H1 (cell line): Measurements from ENCODE around the gene ADAMTS13. TPM values are rescaled to one million over a fixed set of nuclear protein-coding genes. Genes with fewer than 3 reads are reported as not detected.

ENCODE experiments used
- CTCF ChIA-PET: fragments of 300-600 bp; sonication (Branson Sonifier 250); formaldehyde crosslinking; loops from one replicate; lab custom pipeline; 2021; ENCODE audit not compliant: partially characterized antibody; lab: Charles Lee
- POLR2A ChIA-PET: fragments of 300-600 bp; sonication (Branson Sonifier 250); formaldehyde crosslinking; loops from one replicate; lab custom pipeline; 2021; ENCODE audit warnings: inconsistent platforms; ENCODE audit not compliant: partially characterized antibody; lab: Charles Lee
- DNase-seq, 2 experiments: peaks; one replicate each; pipeline versions ENCODE4 v3.0.0 to v3.0.0-alpha.2; 2010 to 2022; ENCODE audit warnings: low spot score in 2 of 2, low read depth in 1 of 2, mixed read lengths in 1 of 2
- FAIRE-seq: peaks from 2 replicates; lab custom pipeline; 2011; peaks lifted over from hg19 to GRCh38; lab: Jason Lieb, UNC
- H2AFZ ChIP-seq: 2 replicates; pipeline ENCODE4 v1.8.1; 2012; ENCODE audit warnings: low read length, inconsistent platforms
- H2AK5ac ChIP-seq: 2 replicates; pipeline ENCODE4 v1.6.1; 2013; ENCODE audit warnings: low read depth, low read length
- H2BK120ac ChIP-seq: replicated peaks from 2 replicates; pipeline ENCODE3; 2013; ENCODE audit warnings: low read depth, low read length, inconsistent platforms
- H2BK12ac ChIP-seq: 2 replicates; pipeline ENCODE4 v1.6.1; 2013; ENCODE audit warnings: low read depth, low read length
- H2BK15ac ChIP-seq: 2 replicates; pipeline ENCODE4 v1.6.1; 2013; ENCODE audit warnings: low read length
- H2BK20ac ChIP-seq: 2 replicates; pipeline ENCODE4 v1.6.1; 2013; ENCODE audit warnings: low read length
- H2BK5ac ChIP-seq: 2 replicates; pipeline ENCODE4 v1.6.1; 2013; ENCODE audit warnings: low read depth, low read length
- H3K14ac ChIP-seq: 2 replicates; pipeline ENCODE4 v1.6.1; 2013; ENCODE audit warnings: inconsistent platforms; ENCODE audit not compliant: insufficient read length
- H3K18ac ChIP-seq: 2 replicates; pipeline ENCODE4 v1.6.1; 2013; ENCODE audit warnings: low read length; ENCODE audit errors: extremely low read depth
- H3K23ac ChIP-seq: 2 replicates; pipeline ENCODE4 v1.6.1; 2013; ENCODE audit warnings: inconsistent platforms; ENCODE audit not compliant: insufficient read length
- H3K23me2 ChIP-seq: 2 replicates; pipeline ENCODE4 v1.6.1; 2013; ENCODE audit warnings: low read depth, low read length
- H3K27ac ChIP-seq: 2 replicates; pipeline ENCODE4 v1.6.1; 2011; ENCODE audit warnings: low read depth, low read length, inconsistent platforms
- H3K27me3 ChIP-seq, 4 experiments: replicated peaks in 1 of 4; 1 replicate in 1 of 4; 2 replicates in 3 of 4; pipeline versions ENCODE4 v1.6.1 to v1.8.1; 2011 to 2013; ENCODE audit warnings: low read length in 3 of 4, mild to moderate bottlenecking in 3 of 4, inconsistent platforms in 2 of 4, mixed read lengths in 2 of 4, moderate library complexity in 1 of 4; ENCODE audit not compliant: control insufficient read depth in 3 of 4, insufficient read depth in 3 of 4; ENCODE audit errors: extremely low read depth in 1 of 4
- H3K36me3 ChIP-seq, 4 experiments: 2 replicates each; pipeline versions ENCODE4 v1.6.1 to v1.8.1; 2011 to 2013; ENCODE audit warnings: mild to moderate bottlenecking in 4 of 4, low read length in 3 of 4, moderate library complexity in 2 of 4, control low read depth in 1 of 4, inconsistent platforms in 1 of 4; ENCODE audit not compliant: insufficient read depth in 4 of 4, control insufficient read depth in 2 of 4
- H3K4ac ChIP-seq: replicated peaks from 2 replicates; pipeline ENCODE3; 2013; ENCODE audit warnings: low read length, low read depth, mixed read lengths, inconsistent platforms; ENCODE audit not compliant: insufficient read length
- H3K4me1 ChIP-seq, 4 experiments: replicated peaks in 1 of 4; 1 replicate in 1 of 4; 2 replicates in 3 of 4; pipeline versions ENCODE4 v1.6.1 to v1.8.1; 2011 to 2013; ENCODE audit warnings: low read length in 3 of 4, inconsistent platforms in 2 of 4, mixed read lengths in 1 of 4; ENCODE audit not compliant: insufficient read depth in 4 of 4, control insufficient read depth in 3 of 4
- H3K4me2 ChIP-seq, 2 experiments: 2 replicates each; pipeline versions ENCODE4 v1.6.1 to v1.8.1; 2011 to 2013; ENCODE audit warnings: low read depth in 2 of 2, low read length in 2 of 2, control low read depth in 1 of 2, inconsistent platforms in 1 of 2, mild to moderate bottlenecking in 1 of 2; ENCODE audit not compliant: insufficient read depth in 1 of 2
- H3K4me3 ChIP-seq, 4 experiments: fragments of 200-600, 300-600 bp in 1 of 4; sonication (generic), shearing (Covaris generic), sonication (Bioruptor Twin) in 1 of 4; 2 replicates each; pipeline versions ENCODE4 v1.5.1 to v1.8.1; 2011 to 2016; ENCODE audit warnings: low read length in 4 of 4, low read depth in 3 of 4, control low read depth in 2 of 4, inconsistent platforms in 2 of 4, mild to moderate bottlenecking in 2 of 4, mixed read lengths in 1 of 4, moderate library complexity in 1 of 4; ENCODE audit not compliant: insufficient read depth in 2 of 4; ENCODE audit errors: extremely low read depth in 1 of 4
- H3K56ac ChIP-seq: replicated peaks from 2 replicates; pipeline ENCODE3; 2013; ENCODE audit warnings: low read depth, mild to moderate bottlenecking, mixed read lengths, low read length, inconsistent platforms; ENCODE audit not compliant: insufficient read length
- H3K79me1 ChIP-seq: 2 replicates; pipeline ENCODE4 v1.6.1; 2013; ENCODE audit warnings: low read depth, low read length, control low read depth
- H3K79me2 ChIP-seq, 2 experiments: 2 replicates each; pipeline versions ENCODE4 v1.6.1 to v1.8.1; 2012 to 2013; ENCODE audit warnings: low read length in 2 of 2, mild to moderate bottlenecking in 2 of 2, inconsistent platforms in 1 of 2; ENCODE audit not compliant: insufficient read depth in 2 of 2, control insufficient read depth in 1 of 2
- H3K9ac ChIP-seq, 4 experiments: replicated peaks in 1 of 4; 1 replicate in 1 of 4; 2 replicates in 3 of 4; pipeline versions ENCODE4 v1.6.1 to v1.8.1; 2011 to 2013; ENCODE audit warnings: low read depth in 3 of 4, low read length in 3 of 4, control low read depth in 2 of 4, mild to moderate bottlenecking in 2 of 4, moderate library complexity in 2 of 4, inconsistent platforms in 1 of 4; ENCODE audit errors: extremely low read depth in 1 of 4
- H3K9me3 ChIP-seq, 2 experiments: 2 replicates each; pipeline versions ENCODE4 v1.6.1 to v1.8.1; 2012 to 2013; ENCODE audit warnings: mild to moderate bottlenecking in 2 of 2, moderate library complexity in 2 of 2, control low read depth in 1 of 2, inconsistent platforms in 1 of 2, low read depth in 1 of 2, low read length in 1 of 2, mixed read lengths in 1 of 2; ENCODE audit not compliant: insufficient read depth in 2 of 2
- H4K20me1 ChIP-seq, 2 experiments: replicated peaks in 1 of 2; 2 replicates each; pipeline versions ENCODE3 to v1.8.1; 2011 to 2013; ENCODE audit warnings: inconsistent platforms in 2 of 2, low read length in 2 of 2, mild to moderate bottlenecking in 1 of 2; ENCODE audit not compliant: insufficient read depth in 2 of 2, control insufficient read depth in 1 of 2
- H4K5ac ChIP-seq: 2 replicates; pipeline ENCODE4 v1.6.1; 2013; ENCODE audit warnings: low read length, low read depth, mixed read lengths, inconsistent platforms; ENCODE audit not compliant: insufficient read length
- H4K8ac ChIP-seq: 2 replicates; pipeline ENCODE4 v1.8.0; 2013; ENCODE audit warnings: mild to moderate bottlenecking, moderate library complexity, low read length, inconsistent platforms; ENCODE audit not compliant: insufficient read depth; ENCODE audit errors: extremely low read depth
- H4K91ac ChIP-seq: replicated peaks from 2 replicates; pipeline ENCODE3; 2013; ENCODE audit warnings: low read length, mixed read lengths, inconsistent platforms; ENCODE audit not compliant: insufficient read length
- CHD2 ChIP-seq: IDR thresholded peaks from 2 replicates; pipeline ENCODE4 v1.6.1; 2012; ENCODE audit warnings: low read length, improper control_type of control experiment
- HDAC6 ChIP-seq: IDR thresholded peaks from one replicate; pipeline ENCODE4 v1.7.1; 2012; ENCODE audit warnings: low read depth, mild to moderate bottlenecking, inconsistent platforms, low read length, moderate library complexity
- NRF1 ChIP-seq: IDR thresholded peaks from 2 replicates; pipeline ENCODE4 v1.6.1; 2011; ENCODE audit warnings: mild to moderate bottlenecking, low read depth, low read length, improper control_type of control experiment
- SAP30 ChIP-seq: fragments of 300-600 bp; sonication (generic); IDR thresholded peaks from 2 replicates; pipeline ENCODE4 v1.7.1; 2012; ENCODE audit warnings: low read length, moderate library complexity, mild to moderate bottlenecking, inconsistent platforms; ENCODE audit not compliant: insufficient read depth, insufficient replicate concordance
- SIN3A ChIP-seq, 2 experiments: IDR thresholded peaks in 1 of 2; conservative IDR thresholded peaks in 1 of 2; 2 replicates each; pipeline ENCODE4 v1.6.1; 2011 to 2012; ENCODE audit warnings: low read length in 2 of 2, improper control_type of control experiment in 1 of 2, low read depth in 1 of 2, mild to moderate bottlenecking in 1 of 2
- SIRT6 ChIP-seq: IDR thresholded peaks from one replicate; pipeline ENCODE4 v1.7.1; 2012; ENCODE audit warnings: low read length, inconsistent platforms
- WGBS, 2 experiments: shearing (Covaris generic) in 1 of 2; methylation state at CpG; one replicate each; pipeline versions ENCODE4 v1.1.6 to v1.1.7; 2013 to 2015; ENCODE audit warnings: low lambda C conversion rate in 2 of 2, mixed read lengths in 2 of 2, inconsistent platforms in 1 of 2, low coverage in 1 of 2, missing lambda C conversion rate in 1 of 2; ENCODE audit not compliant: insufficient replicate concordance in 2 of 2, insufficient coverage in 1 of 2, insufficient read length in 1 of 2; ENCODE audit errors: extremely low coverage in 1 of 2, missing lambda C conversion rate in 1 of 2; 5-methylcytosine and 5-hydroxymethylcytosine counted together
- polyA plus RNA-seq, 7 experiments: library from polyadenylated mRNA; depleted of rRNA in 3 of 7; stranded (reverse) in 5 of 7; unstranded in 2 of 7; fragments of >200 nt in 5 of 7; fragments of 200-250 nt in 2 of 7; gene quantifications; 1 replicate in 5 of 7; 2 replicates in 1 of 7; 4 replicates in 1 of 7; pipeline versions ENCODE4 v1.2.1 to v1.2.3, GENCODE V29; 2011 to 2013; ENCODE audit warnings: missing spikeins in 2 of 7, mixed read lengths in 2 of 7
- total RNA-seq: library from RNA; stranded (reverse); fragmentation: NEBNext Ultra II Directional; extraction: Animal tissue kit (Norgen Biotek cat#: 25700); gene quantifications from 2 replicates; pipeline ENCODE4 v1.2.1, GENCODE V29; 2021
- TF ChIP-seq, protein P1 (sequence below): IDR thresholded peaks from 2 replicates; pipeline ENCODE4 v1.6.1; 2012; ENCODE audit warnings: low read length, inconsistent platforms

The ADAMTS13 gene
- total and polyA plus RNA-seq, 2 of the 8 experiments (the other 6 are each of a cell fraction or from before 2014, with no cell fraction given), result 4.4 to 5.8 TPM

GRCh38 chr9:133478851-133479711 is 56.9 kb downstream of the ADAMTS13 start, which contains the start of gene SLC2A6:
TSS of gene SLC2A6 (minus strand) at chr9:133479099. CDS start at chr9:133479059, 40 bp downstream.
- H3K79me1 ChIP-seq, result peaks cover 2% of the 10 kb centered on the region; the same call in 1 of the 2 replicates
- peaks cover 0 to 7% (median 4%) of the 10 kb centered on the region in 4 experiments; a peak in 6 of 7 replicates for H3K4me1 ChIP-seq
- no peak within 1 kb of the TSS for H3K27ac ChIP-seq
- peak within 1 kb of the TSS; percentile 73 for H3K18ac ChIP-seq
- peak within 1 kb of the TSS; percentile 54; the same call in 1 of the 2 replicates for H2AFZ ChIP-seq
- peak within 1 kb of the TSS; percentile 87 for H4K8ac ChIP-seq
- 0 out of 2 replicates have a peak within 1 kb of the TSS, but pooled peaks have one; percentile 65 for H2AK5ac ChIP-seq
- H3K9ac ChIP-seq, result peak within 1 kb of the TSS in 3 of 4 experiments; percentile 35 to 37 (median 37); a peak in 4 of 7 replicates
- H3K79me2 ChIP-seq, result peaks cover 0 to 6% of the 10 kb centered on the region in 2 experiments; a peak in 1 of 4 replicates
- peaks cover 0 to 14% (median 6%) of the 10 kb centered on the region in 4 experiments; a peak in 5 of 8 replicates for H3K36me3 ChIP-seq
- H4K20me1 ChIP-seq, result peaks cover 2 to 19% of the 10 kb centered on the region in 2 experiments
- H3K27me3 ChIP-seq, result peaks cover 0 to 4% (median 0%) of the 10 kb centered on the region in 4 experiments; a peak in 2 of 7 replicates
- 2% methylated on average over 79 of the region's 84 CpGs; no CpG with 5 or more reads in 1 of the 2 experiments for WGBS, 2 experiments
- POLR2A ChIA-PET, result interaction anchor here (0.5 to 3.4 kb wide), 10 partner anchors 11 to 200 kb away, joined by 3 to 19 read pairs (median 4); partner anchors contain the start of genes CACFD1, MED22, REXO4 and RPL7A
- H2BK12ac ChIP-seq, result peak within 1 kb of the TSS; percentile 68; the same call in 1 of the 2 replicates
- peak within 1 kb of the TSS; percentile 89 to 95 for H3K4me2 ChIP-seq
- DNase-seq (peak; percentile 74 to 94), FAIRE-seq (no peak)
- peak within 1 kb of the TSS; percentile 86 for H4K5ac ChIP-seq
- CTCF ChIA-PET, result interaction anchor here (0.6 to 3.4 kb wide), 12 partner anchors 8 to 278 kb away, joined by 3 to 13 read pairs (median 4); no protein-coding TSS in a partner anchor
- H3K4me3 ChIP-seq, result peak within 1 kb of the TSS; percentile 57 to 81 (median 60)
- H2BK15ac ChIP-seq, result peak within 1 kb of the TSS; percentile 5; the same call in 1 of the 2 replicates
- no peaks in the 10 kb centered on the region for H3K9me3 ChIP-seq
- H3K56ac ChIP-seq, result peak within 1 kb of the TSS; percentile 69
- H3K4ac ChIP-seq, result peak within 1 kb of the TSS; percentile 4
- H4K91ac ChIP-seq, result peak within 1 kb of the TSS; percentile 96
- H2BK20ac ChIP-seq, result no peak within 1 kb of the TSS
- peak within 1 kb of the TSS; percentile 88 for H2BK120ac ChIP-seq
- peaks cover 6% of the 10 kb centered on the region; the same call in 1 of the 2 replicates for H3K23me2 ChIP-seq
- no peak within 1 kb of the TSS for H3K23ac ChIP-seq
- 0 out of 2 replicates have a peak within 1 kb of the TSS, but pooled peaks have one; percentile 57 for H2BK5ac ChIP-seq
- peak within 1 kb of the TSS; percentile 51 for H3K14ac ChIP-seq
- TF ChIP-seq NRF1 (no peak), CHD2 (no peak; the same call in 1 of the 2 replicates), SIN3A (conservative IDR thresholded peaks at IDR 0.05 in 1 of 2, IDR thresholded peaks at IDR 0.05 in 1 of 2; ENCODE audit: low read depth in 1 of 2, low read length in 2 of 2) (peak in 1 of 2 experiments; percentile 45; a peak in 1 of 4 replicates), HDAC6 (no peak), SIRT6 (no peak), SAP30 (no peak)
- TF ChIP-seq, protein P1, sequence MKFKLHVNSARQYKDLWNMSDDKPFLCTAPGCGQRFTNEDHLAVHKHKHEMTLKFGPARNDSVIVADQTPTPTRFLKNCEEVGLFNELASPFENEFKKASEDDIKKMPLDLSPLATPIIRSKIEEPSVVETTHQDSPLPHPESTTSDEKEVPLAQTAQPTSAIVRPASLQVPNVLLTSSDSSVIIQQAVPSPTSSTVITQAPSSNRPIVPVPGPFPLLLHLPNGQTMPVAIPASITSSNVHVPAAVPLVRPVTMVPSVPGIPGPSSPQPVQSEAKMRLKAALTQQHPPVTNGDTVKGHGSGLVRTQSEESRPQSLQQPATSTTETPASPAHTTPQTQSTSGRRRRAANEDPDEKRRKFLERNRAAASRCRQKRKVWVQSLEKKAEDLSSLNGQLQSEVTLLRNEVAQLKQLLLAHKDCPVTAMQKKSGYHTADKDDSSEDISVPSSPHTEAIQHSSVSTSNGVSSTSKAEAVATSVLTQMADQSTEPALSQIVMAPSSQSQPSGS, result no peak
